ENCODE results near the gene CEP83.

Gene CEP83

DNA sequence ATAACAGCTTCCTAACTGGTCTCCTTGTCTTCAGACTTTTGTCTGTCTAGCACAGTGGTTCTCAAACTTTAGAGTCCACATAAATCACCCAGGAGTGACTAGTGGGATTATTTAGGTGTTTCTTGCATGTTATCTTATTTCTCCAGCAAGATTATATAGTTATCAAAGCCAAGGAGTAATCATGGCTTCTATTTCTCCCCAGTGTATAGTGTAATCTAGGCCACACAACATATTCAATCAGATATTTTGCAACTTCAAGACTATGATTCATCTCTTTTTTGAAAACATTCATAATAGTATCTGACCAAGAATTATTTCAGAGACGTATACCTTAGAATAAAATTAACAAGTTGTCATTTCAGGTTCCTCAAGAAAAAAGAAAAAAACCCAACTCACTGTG is 131.9 kb downstream of the CEP83 start:
- H3K27ac ChIP-seq (ENCODE audit: low read length), result no peak overlapping the region
- H3K4me2 ChIP-seq (ENCODE audit: low read length), result no peak overlapping the region
- H2AFZ ChIP-seq (ENCODE audit: low read depth, low read length), result no peak overlapping the region
- H3K4me3 ChIP-seq (ENCODE audit: low read length), result no peak overlapping the region
- H4K20me1 ChIP-seq (ENCODE audit: insufficient read depth, low read length), result no peaks in the 10 kb centered on the region
- H3K36me3 ChIP-seq (replicated peaks; ENCODE audit: low read depth, low read length), result peaks cover 35% of the 10 kb centered on the region
- TF ChIP-seq, protein P1, sequence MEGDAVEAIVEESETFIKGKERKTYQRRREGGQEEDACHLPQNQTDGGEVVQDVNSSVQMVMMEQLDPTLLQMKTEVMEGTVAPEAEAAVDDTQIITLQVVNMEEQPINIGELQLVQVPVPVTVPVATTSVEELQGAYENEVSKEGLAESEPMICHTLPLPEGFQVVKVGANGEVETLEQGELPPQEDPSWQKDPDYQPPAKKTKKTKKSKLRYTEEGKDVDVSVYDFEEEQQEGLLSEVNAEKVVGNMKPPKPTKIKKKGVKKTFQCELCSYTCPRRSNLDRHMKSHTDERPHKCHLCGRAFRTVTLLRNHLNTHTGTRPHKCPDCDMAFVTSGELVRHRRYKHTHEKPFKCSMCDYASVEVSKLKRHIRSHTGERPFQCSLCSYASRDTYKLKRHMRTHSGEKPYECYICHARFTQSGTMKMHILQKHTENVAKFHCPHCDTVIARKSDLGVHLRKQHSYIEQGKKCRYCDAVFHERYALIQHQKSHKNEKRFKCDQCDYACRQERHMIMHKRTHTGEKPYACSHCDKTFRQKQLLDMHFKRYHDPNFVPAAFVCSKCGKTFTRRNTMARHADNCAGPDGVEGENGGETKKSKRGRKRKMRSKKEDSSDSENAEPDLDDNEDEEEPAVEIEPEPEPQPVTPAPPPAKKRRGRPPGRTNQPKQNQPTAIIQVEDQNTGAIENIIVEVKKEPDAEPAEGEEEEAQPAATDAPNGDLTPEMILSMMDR (IDR thresholded peaks at IDR 0.05; ENCODE audit: low read depth, low read length), result no peak
- no peak for TF ChIP-seq EZH2phosphoT487 (IDR thresholded peaks at IDR 0.05; ENCODE audit: low read depth)
- no peaks in the 10 kb centered on the region for H3K9me3 ChIP-seq (ENCODE audit: insufficient read depth, low read length)
- H3K27me3 ChIP-seq (ENCODE audit: low read depth, low read length), result no peaks in the 10 kb centered on the region
- no peaks in the 10 kb centered on the region for H3K4me1 ChIP-seq (ENCODE audit: low read length)
- H3K9ac ChIP-seq (ENCODE audit: low read length), result no peak overlapping the region
- H3K79me2 ChIP-seq (ENCODE audit: low read length), result no peaks in the 10 kb centered on the region

DNA sequence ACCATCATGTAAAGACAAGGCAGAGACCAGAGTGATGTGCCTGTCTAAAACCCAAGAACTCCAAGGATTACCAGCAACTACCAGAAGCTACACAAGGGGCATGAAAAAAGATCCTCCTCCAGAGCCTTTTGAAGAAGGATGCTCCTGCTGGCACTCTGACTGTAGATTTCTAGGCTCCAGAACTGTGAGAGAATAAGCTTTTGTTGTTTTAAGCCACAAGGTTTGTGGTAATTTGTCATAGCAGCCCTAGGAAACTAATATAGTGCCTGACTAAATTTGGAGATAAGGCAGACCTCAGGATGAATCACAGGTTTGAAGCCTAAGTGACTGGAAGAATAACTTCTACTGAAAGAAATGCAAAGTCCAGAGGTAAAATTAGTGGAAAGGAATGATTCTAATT is 132.9 kb downstream of the CEP83 start:
- H2AFZ ChIP-seq (ENCODE audit: low read depth, low read length), result no peak overlapping the region
- H4K20me1 ChIP-seq (ENCODE audit: insufficient read depth, low read length), result no peaks in the 10 kb centered on the region
- no peaks in the 10 kb centered on the region for H3K4me1 ChIP-seq (ENCODE audit: low read length)
- TF ChIP-seq, protein P1 (IDR thresholded peaks at IDR 0.05; ENCODE audit: low read depth, low read length), result no peak
- TF ChIP-seq EZH2phosphoT487 (IDR thresholded peaks at IDR 0.05; ENCODE audit: low read depth), result no peak
- no peak overlapping the region for H3K4me2 ChIP-seq (ENCODE audit: low read length)
- peaks cover 46% of the 10 kb centered on the region for H3K36me3 ChIP-seq (replicated peaks; ENCODE audit: low read depth, low read length)
- no peaks in the 10 kb centered on the region for H3K27me3 ChIP-seq (ENCODE audit: low read depth, low read length)
- H3K79me2 ChIP-seq (ENCODE audit: low read length), result no peaks in the 10 kb centered on the region
- no peak overlapping the region for H3K27ac ChIP-seq (ENCODE audit: low read length)
- H3K4me3 ChIP-seq (ENCODE audit: low read length), result no peak overlapping the region
- H3K9ac ChIP-seq (ENCODE audit: low read length), result no peak overlapping the region
- no peaks in the 10 kb centered on the region for H3K9me3 ChIP-seq (ENCODE audit: insufficient read depth, low read length)

DNA sequence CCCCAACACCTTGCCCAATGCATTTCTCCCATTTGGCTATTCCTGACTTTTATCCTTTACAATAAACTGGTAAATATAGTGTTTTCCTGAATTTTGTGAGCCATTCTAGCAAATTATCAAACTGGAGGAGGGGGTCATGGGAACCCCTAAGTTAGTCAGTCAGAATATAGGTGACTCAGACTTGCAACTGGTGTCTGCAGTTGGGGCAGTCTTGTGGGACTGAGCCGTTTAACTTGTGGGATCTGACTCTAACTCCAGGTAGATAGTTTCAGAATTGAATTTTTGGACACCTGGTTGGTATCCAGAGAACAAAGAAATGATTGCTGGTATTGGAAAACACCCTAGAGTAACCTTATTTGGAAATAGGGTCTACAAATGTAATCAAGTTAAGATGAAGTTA is 133.4 kb downstream of the CEP83 start:
- peaks cover 51% of the 10 kb centered on the region for H3K36me3 ChIP-seq (replicated peaks; ENCODE audit: low read depth, low read length)
- H3K79me2 ChIP-seq (ENCODE audit: low read length), result no peaks in the 10 kb centered on the region
- no peaks in the 10 kb centered on the region for H3K27me3 ChIP-seq (ENCODE audit: low read depth, low read length)
- no peaks in the 10 kb centered on the region for H3K4me1 ChIP-seq (ENCODE audit: low read length)
- H3K4me2 ChIP-seq (ENCODE audit: low read length), result no peak overlapping the region
- H3K4me3 ChIP-seq (ENCODE audit: low read length), result no peak overlapping the region
- no peak overlapping the region for H2AFZ ChIP-seq (ENCODE audit: low read depth, low read length)
- H3K9ac ChIP-seq (ENCODE audit: low read length), result no peak overlapping the region
- TF ChIP-seq EZH2phosphoT487 (IDR thresholded peaks at IDR 0.05; ENCODE audit: low read depth), result no peak
- TF ChIP-seq, protein P1 (IDR thresholded peaks at IDR 0.05; ENCODE audit: low read depth, low read length), result no peak
- no peaks in the 10 kb centered on the region for H4K20me1 ChIP-seq (ENCODE audit: insufficient read depth, low read length)
- H3K9me3 ChIP-seq (ENCODE audit: insufficient read depth, low read length), result peaks cover 2% of the 10 kb centered on the region; the same call in 1 of the 2 replicates
- no peak overlapping the region for H3K27ac ChIP-seq (ENCODE audit: low read length)

- H3K4me1 ChIP-seq (ENCODE audit: low read length), result peaks cover 12% of the 10 kb centered on the region
- TF ChIP-seq EZH2phosphoT487 (IDR thresholded peaks at IDR 0.05; ENCODE audit: low read depth), result no peak
- TF ChIP-seq, protein P1 (IDR thresholded peaks at IDR 0.05; ENCODE audit: low read depth, low read length), result no peak
- H2AFZ ChIP-seq (ENCODE audit: low read depth, low read length), result no peak overlapping the region
- H3K27ac ChIP-seq (ENCODE audit: low read length), result no peak overlapping the region
- H3K27me3 ChIP-seq (ENCODE audit: low read depth, low read length), result no peaks in the 10 kb centered on the region
- no peak overlapping the region for H3K4me2 ChIP-seq (ENCODE audit: low read length)
- H3K36me3 ChIP-seq (replicated peaks; ENCODE audit: low read depth, low read length), result peaks cover 60% of the 10 kb centered on the region
- no peak overlapping the region for H3K9ac ChIP-seq (ENCODE audit: low read length)
- H3K79me2 ChIP-seq (ENCODE audit: low read length), result no peaks in the 10 kb centered on the region
- no peaks in the 10 kb centered on the region for H4K20me1 ChIP-seq (ENCODE audit: insufficient read depth, low read length)
- peaks cover 30% of the 10 kb centered on the region; the same call in 1 of the 2 replicates for H3K9me3 ChIP-seq (ENCODE audit: insufficient read depth, low read length)
- no peak overlapping the region for H3K4me3 ChIP-seq (ENCODE audit: low read length)
Observed at GRCh38 chr12:94322346-94322745, 137.3 kb downstream of the CEP83 start.
